ENCODE results near the gene COPS2. TPM values are rescaled to one million over a fixed set of nuclear protein-coding genes. Genes with fewer than 3 reads are reported as not detected.

The COPS2 gene
- total RNA-seq, 1 experiment from 2014 or later, result 80.9 TPM

- no TSS peak for BruUV-seq (replicated peaks)
- Mint-ChIP-seq H3K27ac (ENCODE audit: unreplicated experiment) (no peak overlapping the region), H3K27me3 (ENCODE audit: unreplicated experiment) (no peaks in the 10 kb centered on the region), H3K9me3 (ENCODE audit: low read depth, unreplicated experiment) (no peaks in the 10 kb centered on the region), H3K36me3 (ENCODE audit: insufficient read depth, unreplicated experiment) (peaks cover 7% of the 10 kb centered on the region), H3K4me3 (ENCODE audit: low read depth, unreplicated experiment) (no peak overlapping the region), H3K4me1 (ENCODE audit: low read depth, unreplicated experiment) (peaks cover 12% of the 10 kb centered on the region)
- CTCF ChIA-PET, result no interaction called here
- intact Hi-C loops (cut with micrococcal nuclease; ENCODE audit: unreplicated experiment), result no loop called here
- DNase-seq, result no peak
- TF ChIP-seq CTCF (IDR thresholded peaks at IDR 0.05; ENCODE audit: unreplicated experiment), result no peak
These were observed 36.5 kb upstream of the COPS2 start for GRCh38 chr15:49191892-49192291.

GRCh38 chr15:49190586-49190985 is 35.2 kb upstream of the COPS2 start:
- Mint-ChIP-seq H3K9me3 (ENCODE audit: low read depth, unreplicated experiment) (no peaks in the 10 kb centered on the region), H3K4me1 (ENCODE audit: low read depth, unreplicated experiment) (peaks cover 5% of the 10 kb centered on the region), H3K27me3 (ENCODE audit: unreplicated experiment) (no peaks in the 10 kb centered on the region), H3K36me3 (ENCODE audit: insufficient read depth, unreplicated experiment) (peaks cover 1% of the 10 kb centered on the region), H3K4me3 (ENCODE audit: low read depth, unreplicated experiment) (no peak overlapping the region), H3K27ac (ENCODE audit: unreplicated experiment) (no peak overlapping the region)
- no peak for DNase-seq
- intact Hi-C loops (cut with micrococcal nuclease; ENCODE audit: unreplicated experiment), result no loop called here
- no TSS peak for BruUV-seq (replicated peaks)
- no peak for TF ChIP-seq CTCF (IDR thresholded peaks at IDR 0.05; ENCODE audit: unreplicated experiment)
- CTCF ChIA-PET, result no interaction called here

- TF ChIP-seq CTCF (IDR thresholded peaks at IDR 0.05; ENCODE audit: unreplicated experiment), result no peak
- BruUV-seq (replicated peaks), result no TSS peak
- no peak overlapping the region for H3K4me3 Mint-ChIP-seq (ENCODE audit: low read depth, unreplicated experiment)
- H3K9me3 Mint-ChIP-seq (ENCODE audit: low read depth, unreplicated experiment), result no peaks in the 10 kb centered on the region
- no peaks in the 10 kb centered on the region for H3K4me1 Mint-ChIP-seq (ENCODE audit: low read depth, unreplicated experiment)
- DNase-seq, result no peak
- H3K36me3 Mint-ChIP-seq (ENCODE audit: insufficient read depth, unreplicated experiment), result no peaks in the 10 kb centered on the region
- CTCF ChIA-PET, result no interaction called here
- intact Hi-C loops (cut with micrococcal nuclease; ENCODE audit: unreplicated experiment), result no loop called here
- no peaks in the 10 kb centered on the region for H3K27me3 Mint-ChIP-seq (ENCODE audit: unreplicated experiment)
- no peak overlapping the region for H3K27ac Mint-ChIP-seq (ENCODE audit: unreplicated experiment)
These were observed 34.2 kb upstream of the COPS2 start for GRCh38 chr15:49189631-49190030.

- DNase-seq, result no peak
- Mint-ChIP-seq H3K9me3 (ENCODE audit: low read depth, unreplicated experiment) (no peaks in the 10 kb centered on the region), H3K4me1 (ENCODE audit: low read depth, unreplicated experiment) (no peaks in the 10 kb centered on the region), H3K27ac (ENCODE audit: unreplicated experiment) (no peak overlapping the region), H3K36me3 (ENCODE audit: insufficient read depth, unreplicated experiment) (no peaks in the 10 kb centered on the region), H3K27me3 (ENCODE audit: unreplicated experiment) (no peaks in the 10 kb centered on the region), H3K4me3 (ENCODE audit: low read depth, unreplicated experiment) (no peak overlapping the region)
- BruUV-seq (replicated peaks), result no TSS peak
- intact Hi-C loops (cut with micrococcal nuclease; ENCODE audit: unreplicated experiment), result no loop called here
- no peak for TF ChIP-seq CTCF (IDR thresholded peaks at IDR 0.05; ENCODE audit: unreplicated experiment)
- CTCF ChIA-PET, result no interaction called here
These were observed 33.5 kb upstream of the COPS2 start for GRCh38 chr15:49188933-49189332.

Data from Calu3 (cell line).